Activated T-cell treated with anti-CD3 and anti-CD28 coated beads for 48 hours (primary cell): ENCODE results near the gene ERICH3.
"Not testable (repeated sequence)": the region's sequence is repeated elsewhere in the genome, so short reads cannot be mapped to it uniquely, and the experiment has no call there.

ENCODE experiments used
- DNase-seq: peaks from one replicate; pipeline ENCODE4 v3.0.0-alpha.2; 2020; ENCODE audit warnings: low read depth

Gene ERICH3

GRCh38 chr1:74677926-74678325 lies 4.3 kb upstream of the ERICH3 start:
- DNase-seq, result no peak

- no peak for DNase-seq
Measured at GRCh38 chr1:74674278-74675048, 871 bp upstream of the ERICH3 start.

GRCh38 chr1:74670866-74671265 lies 2.7 kb downstream of the ERICH3 start:
- not testable (repeated sequence) for DNase-seq

- DNase-seq, result no peak
Measured at GRCh38 chr1:74654708-74655107, 18.9 kb downstream of the ERICH3 start.

GRCh38 chr1:74652711-74653139 lies 20.9 kb downstream of the ERICH3 start:
- no peak for DNase-seq

GRCh38 chr1:74650561-74650960 lies 23.0 kb downstream of the ERICH3 start:
- no peak for DNase-seq

- no peak for DNase-seq
Measured at GRCh38 chr1:74641876-74642275, 31.7 kb downstream of the ERICH3 start.

GRCh38 chr1:74641161-74641560 lies 32.4 kb downstream of the ERICH3 start:
- no peak for DNase-seq

- DNase-seq, result no peak
Measured at GRCh38 chr1:74637296-74637695, 36.3 kb downstream of the ERICH3 start.

GRCh38 chr1:74629283-74629682 lies 44.3 kb downstream of the ERICH3 start:
- no peak for DNase-seq

GRCh38 chr1:74623716-74624115 lies 49.9 kb downstream of the ERICH3 start:
- DNase-seq, result no peak

- DNase-seq, result no peak
Measured at GRCh38 chr1:74620242-74620641, 53.4 kb downstream of the ERICH3 start.

GRCh38 chr1:74618974-74619373 lies 54.6 kb downstream of the ERICH3 start:
- no peak for DNase-seq

GRCh38 chr1:74613894-74614293 lies 59.7 kb downstream of the ERICH3 start:
- no peak for DNase-seq

- no peak for DNase-seq
Measured at GRCh38 chr1:74611887-74612286, 61.7 kb downstream of the ERICH3 start.

GRCh38 chr1:74610961-74611360 lies 62.6 kb downstream of the ERICH3 start:
- DNase-seq, result no peak

- no peak for DNase-seq
Measured at GRCh38 chr1:74609810-74610371, 63.7 kb downstream of the ERICH3 start.

GRCh38 chr1:74596717-74597116 lies 76.9 kb downstream of the ERICH3 start:
- DNase-seq, result no peak

GRCh38 chr1:74593887-74594866 lies 79.4 kb downstream of the ERICH3 start:
- DNase-seq, result no peak

- no peak for DNase-seq
Measured at GRCh38 chr1:74592580-74593355, 80.8 kb downstream of the ERICH3 start.

GRCh38 chr1:74591949-74592348 lies 81.6 kb downstream of the ERICH3 start:
- no peak for DNase-seq

- DNase-seq, result no peak
Measured at GRCh38 chr1:74590288-74590687, 83.3 kb downstream of the ERICH3 start.
